Mesodermal cell (in vitro differentiated cells): Measurements from ENCODE around the gene DLX3.

Experiments used
- H3K27ac ChIP-seq: 2 replicates; pipeline ENCODE4 v1.7.0; 2013; ENCODE audit warnings: mild to moderate bottlenecking, low read depth, low read length, moderate library complexity; ENCODE audit not compliant: severe bottlenecking
- H3K36me3 ChIP-seq: 2 replicates; pipeline ENCODE4 v1.7.1; 2013; ENCODE audit warnings: mild to moderate bottlenecking, low read length, moderate library complexity; ENCODE audit not compliant: control insufficient read depth, insufficient read depth
- H3K4me1 ChIP-seq: one replicate; pipeline ENCODE4 v1.7.1; 2013; ENCODE audit warnings: mild to moderate bottlenecking, low read length; ENCODE audit not compliant: insufficient read depth, control insufficient read depth, poor library complexity, severe bottlenecking
- H3K4me3 ChIP-seq: 2 replicates; pipeline ENCODE4 v1.7.0; 2013; ENCODE audit warnings: low read length, control low read depth, mild to moderate bottlenecking; ENCODE audit not compliant: insufficient read depth, poor library complexity, severe bottlenecking; ENCODE audit errors: extremely low read depth
- H3K9me3 ChIP-seq: 2 replicates; pipeline ENCODE4 v1.7.1; 2013; ENCODE audit warnings: mild to moderate bottlenecking, low read length, moderate library complexity; ENCODE audit not compliant: control insufficient read depth
- WGBS, 2 experiments: methylation state at CpG; one replicate each; pipeline ENCODE4 v1.1.5; 2013; ENCODE audit warnings: missing lambda C conversion rate in 2 of 2; ENCODE audit not compliant: insufficient coverage in 2 of 2; 5-methylcytosine and 5-hydroxymethylcytosine counted together

DLX3 gene

DNA sequence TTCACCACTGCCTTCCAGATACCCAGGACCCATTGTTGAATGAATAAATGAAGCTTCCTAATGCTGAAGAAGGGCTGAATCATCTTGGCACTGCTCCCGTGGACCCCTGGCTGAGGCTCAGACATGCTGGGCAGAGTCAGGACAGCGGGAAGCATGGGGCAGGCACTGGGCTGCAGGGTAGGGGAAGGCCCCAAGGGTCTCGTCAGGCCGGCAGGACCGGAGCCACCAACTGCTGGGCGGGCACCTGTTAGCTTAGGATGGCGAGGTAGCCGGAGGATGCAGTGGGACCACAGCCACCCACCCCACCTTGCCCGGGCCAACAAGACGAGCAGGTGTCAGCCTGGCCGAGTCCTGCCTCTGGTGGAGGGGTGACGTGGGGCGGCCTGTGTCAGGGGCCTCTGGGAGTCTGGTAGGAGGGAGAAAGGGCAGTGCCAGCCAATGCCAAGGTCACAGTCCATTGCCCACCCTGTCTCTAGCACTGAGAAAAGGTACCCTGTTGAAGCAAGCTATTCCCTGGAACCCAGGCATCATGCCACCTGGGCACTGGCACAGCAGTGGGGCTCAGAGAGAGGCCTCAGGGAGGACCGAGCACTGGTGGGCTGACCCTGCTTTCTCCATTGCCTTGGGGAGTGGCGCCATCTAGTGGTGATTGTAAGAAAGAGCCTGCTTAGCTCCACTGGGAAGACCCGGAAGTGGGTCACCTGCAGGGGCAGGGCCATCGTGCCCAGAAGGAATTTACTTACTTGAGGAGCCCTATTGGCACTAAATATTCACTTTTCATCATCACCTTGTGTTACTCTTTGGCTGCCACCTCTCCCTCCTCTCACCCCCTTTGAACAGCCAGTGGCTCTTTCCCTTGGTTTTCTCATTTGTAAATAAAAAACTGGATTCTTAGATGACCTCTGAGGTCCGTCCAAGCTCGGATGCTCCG, 3.0 kb upstream of the DLX3 start:
- H3K27ac ChIP-seq = no peak overlapping the region
- H3K36me3 ChIP-seq = no peaks in the 10 kb centered on the region
- H3K4me3 ChIP-seq = no peak overlapping the region
- H3K9me3 ChIP-seq = no peaks in the 10 kb centered on the region
- H3K4me1 ChIP-seq = peaks cover 8% of the 10 kb centered on the region
- WGBS, 2 experiments = 59 to 63% methylated on average over 17 to 19 of the region's 20 CpGs

DNA sequence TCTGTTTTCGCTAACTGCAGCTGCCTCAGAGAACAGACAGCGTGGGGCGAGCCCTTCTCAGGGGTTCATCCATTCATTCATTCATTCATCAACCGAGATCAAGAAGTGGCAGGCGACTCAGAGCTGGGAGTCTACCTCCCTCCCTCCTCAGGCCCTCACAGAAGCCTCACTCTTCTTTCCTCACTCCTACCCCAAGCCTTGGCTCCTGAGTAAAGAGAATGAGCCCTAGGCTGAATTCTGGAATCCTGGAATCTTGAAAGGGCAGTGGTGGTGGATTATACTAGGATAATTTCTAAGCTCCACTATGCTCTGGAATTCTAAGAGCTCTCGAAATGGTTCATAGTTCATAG, 2.3 kb upstream of the DLX3 start:
- Histone ChIP-seq H3K36me3 (no peaks in the 10 kb centered on the region), H3K4me3 (peak overlapping the region; percentile 21), H3K4me1 (peaks cover 8% of the 10 kb centered on the region), H3K27ac (no peak overlapping the region), H3K9me3 (no peaks in the 10 kb centered on the region)
- WGBS, 2 experiments = 58 to 65% methylated on average over 5 of the region's 6 CpGs

DNA sequence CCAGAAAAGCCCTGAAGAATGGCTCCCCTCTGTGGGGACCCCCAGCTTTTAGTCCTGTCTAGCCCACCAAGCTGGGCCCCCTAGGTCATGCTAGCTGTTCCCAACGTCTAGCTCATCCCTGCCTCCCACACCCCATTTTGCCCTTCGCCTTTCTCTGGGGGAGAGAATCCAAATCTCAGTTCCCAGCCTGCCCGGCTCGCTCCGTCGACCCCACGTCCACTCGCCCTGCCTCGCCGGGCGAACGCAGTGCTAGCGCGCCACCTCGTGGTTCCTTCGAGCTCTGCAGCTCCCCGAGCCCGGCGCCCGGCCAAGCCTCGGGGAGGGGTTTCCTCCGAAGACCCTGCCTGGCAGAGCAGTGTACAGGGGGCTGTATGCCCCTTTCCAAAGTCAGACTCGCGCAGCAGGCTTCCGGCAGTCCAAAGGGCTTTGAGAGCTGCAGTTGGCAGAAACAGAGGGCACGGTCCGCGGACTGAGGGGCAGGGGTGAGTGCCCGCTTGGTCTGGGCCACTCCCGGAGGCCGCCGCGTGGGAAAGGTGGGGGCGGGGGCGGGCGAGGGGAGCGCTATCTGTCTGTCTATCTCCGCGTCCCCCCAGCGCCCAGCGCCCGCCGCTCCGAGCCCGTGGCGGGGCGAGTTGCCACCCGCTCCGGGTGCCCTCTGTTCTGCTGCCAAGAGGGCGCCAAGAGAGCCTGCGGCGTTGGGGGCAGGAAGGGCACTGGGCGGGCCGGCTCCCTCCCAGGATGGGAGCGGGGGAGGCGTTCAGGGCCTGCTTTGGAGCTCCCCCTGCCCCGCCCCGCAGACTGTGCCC, 1.7 kb upstream of the DLX3 start:
- Histone ChIP-seq H3K27ac (no peak overlapping the region), H3K4me3 (peak overlapping the region; percentile 21), H3K36me3 (no peaks in the 10 kb centered on the region), H3K4me1 (peaks cover 8% of the 10 kb centered on the region), H3K9me3 (no peaks in the 10 kb centered on the region)
- WGBS, 2 experiments = 0 to 7% methylated on average over 34 to 48 of the region's 58 CpGs

DNA sequence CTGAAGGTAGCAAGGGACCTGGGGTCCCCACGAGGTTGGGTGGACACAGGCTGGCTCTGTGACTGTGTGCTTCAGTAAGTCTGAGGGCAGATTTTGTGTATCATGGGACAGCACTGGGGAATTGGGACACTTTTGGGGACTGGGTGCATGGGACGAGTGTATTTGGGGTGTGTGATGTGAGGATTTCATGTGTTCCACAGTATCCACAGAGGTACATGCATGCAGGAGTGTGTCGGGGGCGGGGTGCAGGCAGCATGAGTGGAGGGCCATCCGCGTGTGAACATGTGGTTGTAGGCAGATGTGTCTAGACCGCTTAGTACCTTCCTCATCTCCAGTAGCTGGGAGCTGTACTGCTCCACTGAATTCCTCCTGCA, 1.1 kb upstream of the DLX3 start:
- no peak overlapping the region for H3K4me3 ChIP-seq
- H3K36me3 ChIP-seq = no peaks in the 10 kb centered on the region
- no peaks in the 10 kb centered on the region for H3K9me3 ChIP-seq
- H3K27ac ChIP-seq = no peak overlapping the region
- WGBS, 2 experiments = 23 to 51% methylated on average over 2 to 7 of the region's 7 CpGs
- H3K4me1 ChIP-seq = peaks cover 8% of the 10 kb centered on the region

DNA sequence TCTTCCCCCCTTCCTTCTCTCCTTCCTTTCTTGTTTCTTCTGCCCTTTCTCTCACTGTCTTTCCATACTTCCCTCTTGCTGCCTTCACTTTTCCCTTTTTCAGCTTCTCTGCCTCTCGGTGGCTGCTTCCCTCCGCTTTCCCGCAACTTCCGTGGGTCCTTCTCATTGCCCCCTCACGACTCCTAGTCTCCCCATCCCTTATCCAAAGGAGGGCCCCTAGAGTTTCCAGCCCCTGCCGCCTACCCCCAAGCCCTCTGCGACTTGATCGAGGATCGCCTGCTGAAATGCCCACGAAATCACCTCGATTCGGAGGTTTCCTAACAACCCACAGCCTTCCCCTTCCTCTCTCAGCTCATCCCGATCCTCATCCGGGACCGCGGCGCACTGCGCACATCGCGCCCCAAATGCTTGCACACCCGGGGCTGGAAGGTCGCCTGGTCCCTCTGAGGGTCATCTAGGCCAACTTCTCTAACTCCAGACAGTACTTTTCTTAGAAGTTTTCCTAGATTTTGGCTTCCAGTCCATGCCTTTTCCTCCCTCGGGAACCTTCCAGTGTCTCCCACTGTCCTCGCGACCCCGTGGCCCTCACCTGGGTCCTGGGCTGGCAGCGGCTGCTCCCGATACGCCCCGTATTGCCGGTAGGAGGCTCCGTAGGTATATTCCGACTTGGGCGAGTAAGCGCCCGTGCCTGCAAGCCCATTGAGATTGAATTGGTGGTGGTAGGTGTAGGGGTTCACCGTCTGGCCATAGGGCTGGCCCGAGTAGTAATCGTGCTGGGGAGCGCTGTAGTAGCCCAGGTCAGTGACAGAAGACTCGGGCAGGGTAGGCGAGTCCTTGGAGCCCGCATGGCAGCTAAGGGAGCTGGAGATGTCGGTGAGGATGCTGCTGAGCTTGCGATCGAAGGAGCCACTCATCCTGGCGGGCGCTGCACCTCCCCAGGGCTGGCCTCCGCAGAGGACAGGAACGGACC, 654 bp downstream of the DLX3 start:
- H3K9me3 ChIP-seq = no peaks in the 10 kb centered on the region
- no peak overlapping the region for H3K27ac ChIP-seq
- 4% methylated on average over 39 to 43 of the region's 50 CpGs for WGBS, 2 experiments
- H3K36me3 ChIP-seq = no peaks in the 10 kb centered on the region
- H3K4me1 ChIP-seq = peaks cover 8% of the 10 kb centered on the region
- H3K4me3 ChIP-seq = peak overlapping the region; percentile 36

DNA sequence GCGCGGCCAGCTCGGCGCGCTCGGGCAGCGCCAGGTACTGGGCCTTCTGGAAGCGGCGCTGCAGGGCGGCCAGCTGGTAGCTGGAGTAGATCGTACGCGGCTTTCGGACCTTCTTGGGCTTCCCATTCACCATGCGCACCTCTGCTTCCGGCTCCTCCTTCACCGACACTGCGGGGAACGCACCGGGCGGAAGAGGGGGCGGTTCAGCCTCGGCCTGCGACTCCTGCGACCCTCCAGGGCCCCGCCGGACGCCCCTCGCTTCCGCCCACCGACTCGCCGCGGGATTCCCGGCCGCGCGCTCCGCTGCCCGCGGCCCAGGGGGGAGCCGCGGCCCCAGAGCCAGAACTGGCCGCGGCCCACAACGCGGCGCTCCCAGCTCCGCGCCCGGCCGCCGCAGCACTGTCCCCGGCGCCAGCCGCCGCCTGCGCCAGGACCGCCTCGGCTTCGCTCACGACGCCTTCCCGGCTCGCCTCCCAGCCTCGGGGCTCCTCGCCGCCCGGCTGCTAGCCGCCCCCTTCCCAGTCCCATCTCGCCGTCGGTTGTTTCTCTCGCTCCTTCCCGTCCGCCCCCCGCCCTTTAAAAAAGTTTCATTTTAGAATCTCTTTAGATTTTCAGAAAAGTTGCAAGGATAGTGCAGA, 1.5 kb downstream of the DLX3 start:
- no peaks in the 10 kb centered on the region for H3K36me3 ChIP-seq
- no peaks in the 10 kb centered on the region for H3K9me3 ChIP-seq
- peaks cover 8% of the 10 kb centered on the region for H3K4me1 ChIP-seq
- H3K4me3 ChIP-seq = peak overlapping the region; percentile 36
- H3K27ac ChIP-seq = no peak overlapping the region
- WGBS, 2 experiments = 0% methylated on average over 51 to 55 of the region's 77 CpGs

DNA sequence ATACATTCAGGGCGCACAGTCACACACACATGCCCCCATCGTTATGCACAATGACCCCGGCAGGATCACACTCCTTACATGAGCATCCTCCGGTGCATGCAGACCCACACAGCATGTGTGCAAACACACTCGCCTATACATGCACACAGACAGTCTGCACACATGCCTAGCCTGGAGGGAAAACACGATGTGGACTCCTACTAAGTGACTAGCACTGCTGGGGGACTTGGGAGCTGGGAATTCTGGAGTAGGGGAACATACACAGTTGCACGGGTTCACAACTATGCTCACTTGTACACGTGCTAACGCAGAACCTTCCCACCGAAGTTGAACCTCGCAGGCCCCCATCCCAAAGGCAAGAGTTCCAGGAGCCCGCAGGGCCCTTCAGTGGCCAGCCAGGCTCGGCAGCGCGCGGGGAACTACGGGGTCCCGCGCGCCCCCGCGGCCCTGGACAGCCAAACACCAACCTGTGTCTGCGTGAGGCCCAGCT, 2.0 kb downstream of the DLX3 start:
- peak overlapping the region; percentile 36 for H3K4me3 ChIP-seq
- peaks cover 8% of the 10 kb centered on the region for H3K4me1 ChIP-seq
- no peaks in the 10 kb centered on the region for H3K9me3 ChIP-seq
- H3K27ac ChIP-seq = no peak overlapping the region
- 14% methylated on average over 20 to 21 of the region's 23 CpGs for WGBS, 2 experiments
- no peaks in the 10 kb centered on the region for H3K36me3 ChIP-seq

DNA sequence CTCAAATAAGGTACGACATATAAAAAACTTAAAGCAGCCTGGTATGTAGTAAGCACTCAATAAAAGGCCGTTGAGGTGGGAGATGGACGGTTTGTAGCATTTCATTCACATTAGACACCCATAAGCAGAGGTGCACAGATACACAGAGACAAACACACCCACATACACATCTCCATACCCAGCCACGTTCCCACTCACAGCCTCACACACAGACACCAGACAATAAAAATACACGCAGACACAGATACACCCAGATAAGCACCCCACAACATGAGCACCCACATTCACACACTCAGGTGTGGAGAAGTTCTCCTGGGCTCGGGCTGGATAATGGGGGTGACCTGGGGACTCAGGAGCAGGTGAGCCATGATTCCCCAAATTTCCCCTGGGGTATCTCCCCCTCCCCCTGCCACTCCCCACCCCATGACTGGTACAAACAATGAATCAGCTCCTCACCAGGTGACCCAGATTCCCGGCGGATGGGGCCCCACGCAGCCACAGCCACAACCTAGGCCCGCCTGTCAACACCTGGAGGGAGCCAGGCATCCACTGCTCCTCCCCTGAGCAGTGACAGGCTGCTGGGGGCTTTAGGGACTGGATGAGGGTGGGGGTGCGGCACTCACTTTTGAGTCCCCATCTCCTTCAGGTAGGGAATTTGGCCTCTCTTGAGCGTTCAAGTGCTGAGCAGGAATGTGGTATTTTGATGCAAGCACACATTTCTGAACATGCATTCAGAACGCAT, 2.7 kb downstream of the DLX3 start:
- WGBS, 2 experiments = 64 to 89% methylated on average over 7 of the region's 13 CpGs
- Histone ChIP-seq H3K9me3 (no peaks in the 10 kb centered on the region), H3K4me1 (peaks cover 8% of the 10 kb centered on the region), H3K27ac (no peak overlapping the region), H3K4me3 (no peak overlapping the region), H3K36me3 (no peaks in the 10 kb centered on the region)

DNA sequence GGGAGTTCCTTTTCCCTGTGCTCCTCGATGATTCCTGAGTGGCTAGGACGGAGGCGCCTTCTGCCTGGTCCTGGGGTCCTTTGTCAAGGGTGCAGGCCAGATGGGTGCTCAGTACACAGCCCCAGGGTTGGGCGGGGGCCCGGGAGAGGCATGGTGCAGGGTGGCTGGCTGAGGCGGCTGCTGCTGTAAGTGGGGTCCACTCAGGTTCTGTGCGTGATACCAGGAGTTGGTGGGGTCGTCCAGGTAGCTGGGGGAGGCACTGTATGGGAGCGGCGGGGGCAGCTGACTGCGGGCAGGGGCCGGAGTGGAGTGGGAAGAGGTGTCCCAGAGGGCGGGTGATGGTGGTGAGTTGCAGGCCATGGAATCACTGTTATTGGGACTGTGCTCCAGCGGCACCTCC, 3.6 kb downstream of the DLX3 start:
- peaks cover 8% of the 10 kb centered on the region for H3K4me1 ChIP-seq
- WGBS, 2 experiments = 80 to 93% methylated on average over 11 of the region's 14 CpGs
- no peaks in the 10 kb centered on the region for H3K36me3 ChIP-seq
- no peak overlapping the region for H3K4me3 ChIP-seq
- no peak overlapping the region for H3K27ac ChIP-seq
- H3K9me3 ChIP-seq = no peaks in the 10 kb centered on the region
